GM12878 (cell line): Measurements from ENCODE around the gene ABL1. TPM values are rescaled to one million over a fixed set of nuclear protein-coding genes. Genes with fewer than 3 reads are reported as not detected.

Experiments
- ATAC-seq: fragments of 200-7000 bp; cut with Tn5 transposase; 3 replicates; pipeline ENCODE4 v1.9.1; 2020; ENCODE audit warnings: mild to moderate bottlenecking, moderate library complexity
- BruUV-seq: library from RNA; stranded (reverse); fragments of 400-500 nt; replicated peaks from 2 replicates; lab custom pipeline; 2021; lab: Mats Ljungman, UMichigan
- CTCF ChIA-PET: fragments of 300-600 bp; sonication (Branson Sonifier 250); formaldehyde crosslinking; extraction: SDS; loops from one replicate; lab custom pipeline; 2021; ENCODE audit warnings: inconsistent platforms; lab: Yijun Ruan, JAX
- POLR2A ChIA-PET: fragments of 350-600 bp; formaldehyde crosslinking; extraction: SDS; loops from one replicate; lab custom pipeline; 2021; ENCODE audit warnings: inconsistent platforms; lab: Charles Lee
- RAD21 ChIA-PET: fragments of 300-600 bp; sonication (Branson Sonifier 250); formaldehyde crosslinking; loops from one replicate; lab custom pipeline; 2023; ENCODE audit warnings: antibody characterized with exemption; ENCODE audit not compliant: unreplicated experiment; lab: Charles Lee
- SMC1A ChIA-PET: fragments of 300-600 bp; sonication (Branson Sonifier 250); formaldehyde crosslinking; loops from one replicate; lab custom pipeline; 2023; ENCODE audit not compliant: unreplicated experiment, uncharacterized antibody; lab: Charles Lee
- DNase-seq: peaks from one replicate; pipeline ENCODE4 v3.0.0-alpha.2; 2011; ENCODE audit warnings: low read depth, low spot score
- FAIRE-seq: peaks from 3 replicates; lab custom pipeline; 2011; peaks lifted over from hg19 to GRCh38; lab: Jason Lieb, UNC
- H2AFZ ChIP-seq: 2 replicates; pipeline ENCODE4 v1.6.0; 2011; ENCODE audit warnings: low read depth, low read length, control low read depth; ENCODE audit not compliant: control insufficient read depth
- H3K27ac ChIP-seq: 2 replicates; pipeline ENCODE4 v1.5.1; 2011; ENCODE audit warnings: control low read depth; ENCODE audit not compliant: control insufficient read depth, insufficient read depth
- H3K27me3 ChIP-seq, 2 experiments: replicated peaks in 1 of 2; 2 replicates each; pipeline versions ENCODE4 v1.6.0 to v1.6.1; 2011; ENCODE audit warnings: low read length in 1 of 2; ENCODE audit not compliant: control insufficient read depth in 2 of 2, insufficient read depth in 2 of 2
- H3K36me3 ChIP-seq, 2 experiments: 2 replicates each; pipeline ENCODE4 v1.5.1; 2011; ENCODE audit warnings: low read length in 1 of 2; ENCODE audit not compliant: control insufficient read depth in 2 of 2, insufficient read depth in 2 of 2
- H3K4me1 ChIP-seq: 2 replicates; pipeline ENCODE4 v1.6.1; 2011; ENCODE audit warnings: mild to moderate bottlenecking, low read length, moderate library complexity, mixed read lengths; ENCODE audit not compliant: control insufficient read depth, insufficient read depth
- H3K4me2 ChIP-seq: 2 replicates; pipeline ENCODE4 v1.6.0; 2011; ENCODE audit warnings: control low read depth; ENCODE audit not compliant: control insufficient read depth, insufficient read depth
- H3K4me3 ChIP-seq: fragments of 200-600 bp; sonication (generic); 2 replicates; pipeline ENCODE4 v1.5.1; 2016
- H3K79me2 ChIP-seq: 2 replicates; pipeline ENCODE4 v1.6.0; 2011; ENCODE audit warnings: low read length; ENCODE audit not compliant: control insufficient read depth, insufficient read depth
- H3K9ac ChIP-seq: 2 replicates; pipeline ENCODE4 v1.8.0; 2011; ENCODE audit warnings: low read length, control low read depth, mixed read lengths; ENCODE audit not compliant: control insufficient read depth, insufficient read depth
- H3K9me3 ChIP-seq: replicated peaks from 3 replicates; pipeline ENCODE4 v1.5.1; 2011; ENCODE audit warnings: mild to moderate bottlenecking, low read length; ENCODE audit not compliant: control insufficient read depth, insufficient read depth
- H4K20me1 ChIP-seq: 2 replicates; pipeline ENCODE4 v1.6.0; 2011; ENCODE audit not compliant: control insufficient read depth, insufficient read depth
- CREM ChIP-seq: IDR thresholded peaks from 2 replicates; pipeline ENCODE4 v1.6.1; 2014; ENCODE audit warnings: antibody characterized with exemption, low read depth
- CUX1 ChIP-seq: IDR thresholded peaks from 2 replicates; pipeline ENCODE4 v1.6.1; 2012; ENCODE audit warnings: improper control_type of control experiment, low read depth, low read length; ENCODE audit not compliant: insufficient replicate concordance
- E4F1 ChIP-seq: fragments of 450-650 bp; IDR thresholded peaks from 2 replicates; pipeline ENCODE4 v1.6.1; 2018; ENCODE audit warnings: borderline replicate concordance, mild to moderate bottlenecking; ENCODE audit not compliant: partially characterized antibody
- EED ChIP-seq: sonication (generic); IDR thresholded peaks from 2 replicates; pipeline ENCODE4 v1.6.1; 2016; ENCODE audit warnings: antibody characterized with exemption, low read depth
- MTA2 ChIP-seq: fragments of 450-650 bp; IDR thresholded peaks from 2 replicates; pipeline ENCODE4 v1.6.1; 2016; ENCODE audit warnings: low read depth, mild to moderate bottlenecking, moderate library complexity
- MXI1 ChIP-seq: fragments of 150-350 bp; IDR thresholded peaks from 2 replicates; pipeline ENCODE4 v1.6.1; 2011; ENCODE audit warnings: low read depth, mild to moderate bottlenecking, inconsistent platforms, low read length, improper control_type of control experiment
- NFXL1 ChIP-seq: fragments of 450-650 bp; IDR thresholded peaks from 2 replicates; pipeline ENCODE4 v1.6.1; 2017; ENCODE audit warnings: antibody characterized with exemption, mild to moderate bottlenecking, borderline replicate concordance
- NR2C1 ChIP-seq: fragments of 450-650 bp; IDR thresholded peaks from 2 replicates; pipeline ENCODE4 v1.6.1; 2017; ENCODE audit warnings: antibody characterized with exemption, mild to moderate bottlenecking, moderate library complexity
- NR2F1 ChIP-seq: fragments of 450-650 bp; conservative IDR thresholded peaks from 2 replicates; pipeline ENCODE4 v1.6.1; 2017; ENCODE audit warnings: mild to moderate bottlenecking
- RFX5 ChIP-seq: IDR thresholded peaks from 2 replicates; pipeline ENCODE4 v1.6.1; 2011; ENCODE audit warnings: low read depth, low read length, improper control_type of control experiment
- YY1 ChIP-seq: IDR thresholded peaks from 2 replicates; pipeline ENCODE4 v1.6.1; 2011; ENCODE audit warnings: low read depth, mild to moderate bottlenecking, low read length
- WGBS: methylation state at CpG from one replicate; pipeline ENCODE4 v1.1.6; 2016; ENCODE audit warnings: low lambda C conversion rate; ENCODE audit not compliant: insufficient replicate concordance, insufficient coverage; ENCODE audit errors: missing lambda C conversion rate; 5-methylcytosine and 5-hydroxymethylcytosine counted together
- in situ Hi-C: fragments of 300-500 bp; cut with MboI; formaldehyde crosslinking; loops from 9 replicates; pipeline ENCODE4 v1.14.3; 2018; ENCODE audit warnings: mixed read lengths
- intact Hi-C: fragments of 100-400 bp; cut with micrococcal nuclease; formaldehyde crosslinking; loops from one replicate; pipeline ENCODE4 v1.14.2; 2022; ENCODE audit not compliant: unreplicated experiment
- polyA plus RNA-seq, 11 experiments: library from polyadenylated mRNA; depleted of rRNA in 4 of 11; unstranded in 6 of 11; stranded (reverse) in 5 of 11; fragments of >200 nt; fragmentation: Nextera tagmentation in 4 of 11; fragmentation: Illumina TruSeq in 1 of 11; extraction: Ambion mirVana in 4 of 11; extraction: Trizol in 1 of 11; gene quantifications; 1 replicate in 1 of 11; 2 replicates in 10 of 11; pipeline versions ENCODE4 v1.2.1 to v1.2.3, GENCODE V29; 2011 to 2016; ENCODE audit warnings: inconsistent platforms in 2 of 11, missing spikeins in 2 of 11, low read depth in 1 of 11
- total RNA-seq, 4 experiments: library from RNA; depleted of rRNA in 3 of 4; stranded (reverse); fragments of >200 nt in 3 of 4; fragmentation: Illumina TruSeq in 1 of 4; extraction: Trizol in 1 of 4; gene quantifications; 2 replicates each; pipeline versions ENCODE4 v1.2.1 to v1.2.3, GENCODE V29; 2013 to 2021
- TF ChIP-seq, protein P1 (sequence below): IDR thresholded peaks from 2 replicates; pipeline ENCODE4 v1.6.1; 2011; ENCODE audit warnings: borderline replicate concordance, low read depth, mild to moderate bottlenecking, moderate library complexity, mixed read lengths, low read length; ENCODE audit not compliant: insufficient read depth; ENCODE audit errors: extremely low read length

ABL1 gene
- total and polyA plus RNA-seq, 10 of the 15 experiments (the other 5 are each of a cell fraction or from before 2014, with no cell fraction given) = 0.79 to 51.5 (median 16.3) TPM

GRCh38 chr9:130862747-130863146, 27.7 kb downstream of the ABL1 start (continued):
- TF ChIP-seq MTA2 (no peak), RFX5 (no peak), E4F1 (no peak), EED (no peak), NR2C1 (no peak), NFXL1 (no peak)

DNA sequence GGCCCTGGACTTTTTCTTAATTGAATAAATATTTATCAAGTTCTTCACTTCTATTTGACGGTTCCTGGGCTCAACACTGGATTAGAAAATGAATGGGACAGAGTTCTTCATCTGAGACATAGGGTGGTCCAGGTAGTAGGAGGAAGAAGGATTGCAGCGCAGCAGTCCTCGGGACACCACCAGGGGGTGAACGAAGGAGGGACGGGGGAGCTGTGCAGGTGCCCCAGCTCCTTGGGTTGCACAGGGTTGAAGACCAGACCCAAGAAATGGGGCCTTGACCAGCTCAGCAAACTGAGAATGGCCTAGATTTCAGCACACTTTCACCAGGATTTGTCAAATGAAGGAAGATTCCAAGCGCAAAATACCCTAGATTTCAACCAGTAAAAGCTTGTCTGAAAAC, 29.5 kb downstream of the ABL1 start:
- WGBS = 97% methylated on average over 6 of the region's 6 CpGs
- SMC1A ChIA-PET = interaction anchor here (1.1 to 3.0 kb wide), 8 partner anchors 32 to 182 kb away, joined by 3 to 12 read pairs (median 4); no protein-coding TSS in a partner anchor
- H3K4me2 ChIP-seq = no peak overlapping the region
- H3K36me3 ChIP-seq = peaks cover 11 to 23% of the 10 kb centered on the region in 2 experiments; a peak in 3 of 4 replicates
- DNase-seq (no peak), ATAC-seq (no peak), FAIRE-seq (no peak)
- no TSS peak for BruUV-seq
- H3K27me3 ChIP-seq = no peaks in the 10 kb centered on the region
- H3K4me1 ChIP-seq = 0 out of 2 replicates have a peak, but pooled peaks cover under 1% of the 10 kb centered on the region
- H4K20me1 ChIP-seq = peaks cover 5% of the 10 kb centered on the region; the same call in 1 of the 2 replicates
- no peak overlapping the region for H3K4me3 ChIP-seq
- no peak overlapping the region for H3K27ac ChIP-seq
- RAD21 ChIA-PET = interaction anchor here (1.0 to 4.6 kb wide), 6 partner anchors 64 to 182 kb away, joined by 4 to 28 read pairs (median 8); no protein-coding TSS in a partner anchor
- intact Hi-C loops = no loop called here
- no peak overlapping the region for H2AFZ ChIP-seq
- no peaks in the 10 kb centered on the region for H3K79me2 ChIP-seq
- no peak overlapping the region for H3K9ac ChIP-seq
- no peaks in the 10 kb centered on the region for H3K9me3 ChIP-seq
- in situ Hi-C loops = loop anchor here (5.0 to 10.0 kb wide), 2 partner anchors 92 to 410 kb away; no protein-coding TSS in a partner anchor
- CTCF ChIA-PET = interaction anchor here (0.7 to 11.0 kb wide), 19 partner anchors 13 to 181 kb away, joined by 3 to 267 read pairs (median 4); partner anchors contain the start of gene EXOSC2
- POLR2A ChIA-PET = no interaction called here
- TF ChIP-seq YY1 (no peak), NR2F1 (no peak), CREM (no peak), CUX1 (no peak), MXI1 (no peak), MTA2 (no peak)
- TF ChIP-seq, protein P1, sequence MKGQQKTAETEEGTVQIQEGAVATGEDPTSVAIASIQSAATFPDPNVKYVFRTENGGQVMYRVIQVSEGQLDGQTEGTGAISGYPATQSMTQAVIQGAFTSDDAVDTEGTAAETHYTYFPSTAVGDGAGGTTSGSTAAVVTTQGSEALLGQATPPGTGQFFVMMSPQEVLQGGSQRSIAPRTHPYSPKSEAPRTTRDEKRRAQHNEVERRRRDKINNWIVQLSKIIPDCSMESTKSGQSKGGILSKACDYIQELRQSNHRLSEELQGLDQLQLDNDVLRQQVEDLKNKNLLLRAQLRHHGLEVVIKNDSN = no peak
